NCI-H1417 treated with DMSO at 0.1 percent for 48 hours (cell line): ENCODE measurements around the gene FBN1.

ENCODE experiments used
- DNase-seq: peaks from one replicate; lab custom pipeline; 2025; lab: John Stamatoyannopoulos, UW

FBN1 gene

GRCh38 chr15:48622237-48622636 is 23.3 kb downstream of the FBN1 start:
- DNase-seq, result no peak

- DNase-seq, result no peak
Observed at GRCh38 chr15:48619446-48619845, 26.1 kb downstream of the FBN1 start.

- DNase-seq, result no peak
Observed at GRCh38 chr15:48617619-48618018, 27.9 kb downstream of the FBN1 start.

GRCh38 chr15:48616216-48616615 is 29.3 kb downstream of the FBN1 start:
- DNase-seq, result no peak

- no peak for DNase-seq
Observed at GRCh38 chr15:48614051-48614450, 31.5 kb downstream of the FBN1 start.

GRCh38 chr15:48609486-48609885 is 36.0 kb downstream of the FBN1 start:
- DNase-seq, result no peak

- no peak for DNase-seq
Observed at GRCh38 chr15:48607846-48608245, 37.7 kb downstream of the FBN1 start.

GRCh38 chr15:48604567-48604966 is 40.9 kb downstream of the FBN1 start:
- no peak for DNase-seq

GRCh38 chr15:48603922-48604321 is 41.6 kb downstream of the FBN1 start:
- no peak for DNase-seq

GRCh38 chr15:48603123-48603500 is 42.4 kb downstream of the FBN1 start:
- no peak for DNase-seq

GRCh38 chr15:48602358-48603122 is 43.0 kb downstream of the FBN1 start:
- no peak for DNase-seq

- no peak for DNase-seq
Observed at GRCh38 chr15:48601095-48601494, 44.4 kb downstream of the FBN1 start.

- no peak for DNase-seq
Observed at GRCh38 chr15:48596841-48597240, 48.7 kb downstream of the FBN1 start.

- no peak for DNase-seq
Observed at GRCh38 chr15:48596415-48596814, 49.1 kb downstream of the FBN1 start.

- DNase-seq, result no peak
Observed at GRCh38 chr15:48595981-48596380, 49.5 kb downstream of the FBN1 start.

- no peak for DNase-seq
Observed at GRCh38 chr15:48592933-48593332, 52.6 kb downstream of the FBN1 start.

GRCh38 chr15:48592221-48592731 is 53.2 kb downstream of the FBN1 start:
- no peak for DNase-seq

- no peak for DNase-seq
Observed at GRCh38 chr15:48590723-48591122, 54.8 kb downstream of the FBN1 start.

GRCh38 chr15:48584812-48585563 is 60.5 kb downstream of the FBN1 start:
- no peak for DNase-seq

- no peak for DNase-seq
Observed at GRCh38 chr15:48584090-48584811, 61.3 kb downstream of the FBN1 start.

- DNase-seq, result no peak
Observed at GRCh38 chr15:48582452-48583247, 62.9 kb downstream of the FBN1 start.

- no peak for DNase-seq
Observed at GRCh38 chr15:48581219-48581618, 64.3 kb downstream of the FBN1 start.
